ENCODE results near the gene ADAM33. TPM values are rescaled to one million over a fixed set of nuclear protein-coding genes. Genes with fewer than 3 reads are reported as not detected.

ADAM33 gene
- total and polyA plus RNA-seq, 2 of the 13 experiments (the other 11 are each of a cell fraction or from before 2014, with no cell fraction given) = not detected

- Histone ChIP-seq H2AFZ (ENCODE audit: low read length) (no peak overlapping the region), H3K4me3 (replicated peaks in 1 of 3; ENCODE audit: insufficient read depth in 1 of 3, low read depth in 2 of 3, low read length in 3 of 3) (no peak overlapping the region), H3K9me3 (ENCODE audit: low read length) (no peaks in the 10 kb centered on the region), H4K20me1 (ENCODE audit: insufficient read depth, low read length) (no peaks in the 10 kb centered on the region), H3K4me2 (ENCODE audit: low read depth, low read length) (no peak overlapping the region), H3K27ac (ENCODE audit: extremely low read length, insufficient read depth, low read length) (no peak overlapping the region), H3K36me3 (replicated peaks in 1 of 2; ENCODE audit: control insufficient read depth in 1 of 2, insufficient read depth in 2 of 2, low read length in 2 of 2) (peaks cover 5 to 19% of the 10 kb centered on the region in 2 experiments; a peak in 4 of 5 replicates), H3K79me2 (ENCODE audit: insufficient read depth, low read length) (no peaks in the 10 kb centered on the region), H3K27me3 (ENCODE audit: control insufficient read depth in 1 of 2, insufficient read depth in 2 of 2, low read length in 2 of 2) (no peaks in the 10 kb centered on the region), H3K9ac (ENCODE audit: insufficient read depth, low read depth, low read length) (no peak overlapping the region), H3K4me1 (ENCODE audit: insufficient read depth, low read length) (peaks cover 20% of the 10 kb centered on the region)
- in situ Hi-C loops (cut with HindIII; ENCODE audit: extremely low pct_ligation_motif_present, low pct_unique_long_range_greater_than_20kb) (no loop called here), intact Hi-C loops (cut with micrococcal nuclease; ENCODE audit: unreplicated experiment) (no loop called here)
- DNase-seq (ENCODE audit: low spot score) = no peak
- ATAC-seq = no peak
- TF ChIP-seq ZNF550 (CRISPR knock-in tag; IDR thresholded peaks at IDR 0.05; ENCODE audit: borderline replicate concordance) (no peak), FOXK2 (IDR thresholded peaks at IDR 0.05) (no peak), SAP130 (CRISPR knock-in tag; IDR thresholded peaks at IDR 0.05; ENCODE audit: low read depth) (no peak), SP2 (CRISPR knock-in tag; IDR thresholded peaks at IDR 0.05) (no peak), ZNF496 (CRISPR knock-in tag; IDR thresholded peaks at IDR 0.05; ENCODE audit: insufficient replicate concordance) (no peak), TAF15 (IDR thresholded peaks at IDR 0.05; ENCODE audit: low read depth, low read length, poor library complexity, severe bottlenecking) (no peak), SMAD9 (CRISPR knock-in tag; IDR thresholded peaks at IDR 0.05) (no peak), ZNF256 (CRISPR knock-in tag; conservative IDR thresholded peaks at IDR 0.05) (no peak), GFI1 (CRISPR knock-in tag; IDR thresholded peaks at IDR 0.05; ENCODE audit: borderline replicate concordance) (no peak), CBFB (CRISPR knock-in tag; IDR thresholded peaks at IDR 0.05) (no peak), NR2F6 (IDR thresholded peaks at IDR 0.05) (no peak), NR2F6 (CRISPR knock-in tag; IDR thresholded peaks at IDR 0.05) (no peak), RARG (CRISPR knock-in tag; IDR thresholded peaks at IDR 0.05; ENCODE audit: low read depth) (no peak), KDM6A (CRISPR knock-in tag; IDR thresholded peaks at IDR 0.05; ENCODE audit: low read depth) (no peak), RXRB (CRISPR knock-in tag; IDR thresholded peaks at IDR 0.05; ENCODE audit: borderline replicate concordance) (no peak), ZFP36 (IDR thresholded peaks at IDR 0.05; ENCODE audit: borderline replicate concordance, low read depth, low read length, partially characterized antibody) (no peak), HMGA1 (CRISPR knock-in tag; conservative IDR thresholded peaks at IDR 0.05) (no peak), ZNF468 (CRISPR knock-in tag; IDR thresholded peaks at IDR 0.05) (no peak)
- 95% methylated on average over 9 of the region's 9 CpGs for WGBS (ENCODE audit: low lambda C conversion rate)
- ChIA-PET CTCF (ENCODE audit: low intra/inter-chr PET ratio, low total read pairs) (no interaction called here), POLR2A (no interaction called here)
- no peak for FAIRE-seq
- BruUV-seq (replicated peaks) = no TSS peak
Measured at GRCh38 chr20:3652221-3652620, 29.6 kb downstream of the ADAM33 start.
